ENCODE results near the gene CFL1.
A peak's percentile ranks its signal among the peaks of the same experiment; 100 is the strongest.

DNA sequence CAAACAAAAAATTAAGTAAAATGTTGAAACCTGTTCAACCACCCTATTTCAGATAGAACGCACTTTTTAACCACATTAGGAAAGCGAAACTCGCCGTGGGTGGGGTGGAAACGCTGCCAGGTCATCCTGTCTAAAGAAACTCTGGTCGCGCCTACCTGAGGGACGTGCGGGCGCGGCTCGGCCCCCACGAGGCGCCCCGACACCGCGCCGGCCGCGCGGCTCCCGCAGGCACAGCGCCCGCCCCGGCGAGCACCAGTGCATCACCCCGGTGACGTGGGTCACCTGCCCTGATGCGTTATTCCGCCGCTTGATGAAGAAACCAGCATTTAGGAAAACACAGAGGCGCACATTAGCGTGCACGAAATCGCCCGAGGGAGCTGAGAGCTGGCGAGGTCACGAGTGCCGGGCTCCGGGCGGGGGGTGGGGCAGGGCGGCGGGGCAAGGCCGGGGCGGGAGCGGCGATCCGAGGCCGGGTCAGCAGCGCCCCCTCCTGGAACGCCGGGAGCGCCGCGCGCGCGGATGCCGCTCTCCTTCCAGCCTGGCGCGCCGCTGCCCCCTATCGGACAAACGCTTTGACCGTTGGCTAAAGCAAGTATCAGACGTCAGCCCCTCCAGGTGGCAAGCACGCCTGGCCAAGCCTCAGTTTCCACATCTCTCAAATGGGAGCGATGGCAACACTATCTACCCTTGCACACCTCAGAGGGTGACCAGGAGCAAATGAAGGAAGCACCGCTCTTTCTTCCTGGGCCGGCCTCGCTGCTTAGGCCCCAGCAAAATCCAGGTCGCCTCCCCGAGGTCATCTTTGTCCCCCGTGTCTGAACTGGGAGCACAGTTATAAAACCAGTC, 39.9 kb downstream of the CFL1 start:
- TF ChIP-seq, protein P1, sequence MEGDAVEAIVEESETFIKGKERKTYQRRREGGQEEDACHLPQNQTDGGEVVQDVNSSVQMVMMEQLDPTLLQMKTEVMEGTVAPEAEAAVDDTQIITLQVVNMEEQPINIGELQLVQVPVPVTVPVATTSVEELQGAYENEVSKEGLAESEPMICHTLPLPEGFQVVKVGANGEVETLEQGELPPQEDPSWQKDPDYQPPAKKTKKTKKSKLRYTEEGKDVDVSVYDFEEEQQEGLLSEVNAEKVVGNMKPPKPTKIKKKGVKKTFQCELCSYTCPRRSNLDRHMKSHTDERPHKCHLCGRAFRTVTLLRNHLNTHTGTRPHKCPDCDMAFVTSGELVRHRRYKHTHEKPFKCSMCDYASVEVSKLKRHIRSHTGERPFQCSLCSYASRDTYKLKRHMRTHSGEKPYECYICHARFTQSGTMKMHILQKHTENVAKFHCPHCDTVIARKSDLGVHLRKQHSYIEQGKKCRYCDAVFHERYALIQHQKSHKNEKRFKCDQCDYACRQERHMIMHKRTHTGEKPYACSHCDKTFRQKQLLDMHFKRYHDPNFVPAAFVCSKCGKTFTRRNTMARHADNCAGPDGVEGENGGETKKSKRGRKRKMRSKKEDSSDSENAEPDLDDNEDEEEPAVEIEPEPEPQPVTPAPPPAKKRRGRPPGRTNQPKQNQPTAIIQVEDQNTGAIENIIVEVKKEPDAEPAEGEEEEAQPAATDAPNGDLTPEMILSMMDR (IDR thresholded peaks at IDR 0.05; ENCODE audit: low read length), result peak; percentile 94
- TF ChIP-seq EZH2phosphoT487 (IDR thresholded peaks at IDR 0.05; ENCODE audit: low read length), result no peak

Measured in MM.1S (cell line).